ENCODE measurements around the gene ATP1A1. TPM values are rescaled to one million over a fixed set of nuclear protein-coding genes. Genes with fewer than 3 reads are reported as not detected.

The ATP1A1 gene
- total RNA-seq, 1 experiment from 2014 or later = 239 TPM

GRCh38 chr1:116394270-116394669, 21.2 kb downstream of the ATP1A1 start:
- Histone ChIP-seq H2AFZ (ENCODE audit: low read length) (no peak overlapping the region), H4K91ac (ENCODE audit: insufficient read length, low read depth, low read length) (no peak overlapping the region), H3K9me3 (ENCODE audit: control insufficient read depth, low read depth, low read length) (peaks cover 15% of the 10 kb centered on the region), H3K56ac (ENCODE audit: insufficient read length, low read depth, low read length) (no peak overlapping the region), H3K27ac (ENCODE audit: insufficient read length, low read depth, low read length) (no peak overlapping the region), H3K4ac (ENCODE audit: low read depth, low read length) (no peak overlapping the region), H3K4me1 (ENCODE audit: insufficient read depth, low read length) (no peaks in the 10 kb centered on the region), H2BK20ac (ENCODE audit: low read depth, low read length, poor library complexity, severe bottlenecking) (no peak overlapping the region), H3K23ac (ENCODE audit: insufficient read length, low read depth, low read length) (no peak overlapping the region), H3K9ac (ENCODE audit: extremely low read depth, insufficient read length, low read length) (no peak overlapping the region), H3K27me3 (ENCODE audit: insufficient read depth, low read length) (no peaks in the 10 kb centered on the region), H3T11ph (ENCODE audit: low read length) (no peak overlapping the region), H3K79me1 (ENCODE audit: insufficient read depth, low read depth, low read length, poor library complexity, severe bottlenecking) (no peaks in the 10 kb centered on the region), H4K20me1 (ENCODE audit: control insufficient read depth, insufficient read depth, insufficient read length) (no peaks in the 10 kb centered on the region), H3K4me2 (ENCODE audit: insufficient read depth, insufficient read length, low read length) (no peak overlapping the region), H2BK15ac (ENCODE audit: low read depth, low read length) (no peak overlapping the region), H2BK120ac (ENCODE audit: low read depth, low read length, poor library complexity, severe bottlenecking) (no peak overlapping the region), H3K14ac (ENCODE audit: insufficient read depth, low read length) (no peak overlapping the region), H3K79me2 (ENCODE audit: insufficient read depth, low read length) (0 out of 2 replicates have a peak, but pooled peaks cover 1% of the 10 kb centered on the region), H3K23me2 (ENCODE audit: insufficient read length, low read depth, low read length, poor library complexity, severe bottlenecking) (no peaks in the 10 kb centered on the region), H4K5ac (ENCODE audit: insufficient read length, low read depth, low read length) (no peak overlapping the region), H4K8ac (replicated peaks; ENCODE audit: insufficient read length, low read depth, low read length) (no peak overlapping the region), H2BK5ac (ENCODE audit: insufficient read length, low read length) (no peak overlapping the region), H2BK12ac (ENCODE audit: insufficient read length, low read depth, low read length) (no peak overlapping the region), H2AK5ac (ENCODE audit: insufficient read length, low read length) (no peak overlapping the region), H3K18ac (ENCODE audit: insufficient read length, low read depth, low read length) (no peak overlapping the region)
- no peak overlapping the region for H3K27ac Mint-ChIP-seq
- no CpG with 5 or more reads among the region's 4 CpGs for WGBS (ENCODE audit: extremely low coverage, insufficient read length, low lambda C conversion rate)
- peaks cover 11 to 17% of the 10 kb centered on the region in 2 experiments for H3K4me1 Mint-ChIP-seq
- no peak for TF ChIP-seq CTCF (conservative IDR thresholded peaks at IDR 0.05)
- no peaks in the 10 kb centered on the region for H3K27me3 Mint-ChIP-seq (ENCODE audit: low read depth)
- no peak for DNase-seq
- no peak overlapping the region for H3K4me3 Mint-ChIP-seq
- peaks cover 74 to 97% (median 96%) of the 10 kb centered on the region in 3 experiments for H3K36me3 Mint-ChIP-seq (ENCODE audit: insufficient read depth in 1 of 3, low read depth in 3 of 3)
- H3K9me3 Mint-ChIP-seq = peaks cover 0 to 1% of the 10 kb centered on the region in 2 experiments; a peak in 1 of 5 replicates

All from H9 (cell line).